Hepatocyte (in vitro differentiated cells): ENCODE data around the gene ATP6V1D.

Experiments
- CTCF ChIP-seq: fragments of 200-600 bp; sonication (generic); IDR thresholded peaks from 2 replicates; pipeline ENCODE4 v1.5.1; 2016; ENCODE audit warnings: antibody characterized with exemption, mild to moderate bottlenecking; ENCODE audit not compliant: poor library complexity
- EZH2 ChIP-seq: fragments of 200-600 bp; sonication (generic); IDR thresholded peaks from 2 replicates; pipeline ENCODE4 v1.6.1; 2016; ENCODE audit warnings: antibody characterized with exemption, mild to moderate bottlenecking, borderline replicate concordance
- EZH2phosphoT487 ChIP-seq: fragments of 200-600 bp; sonication (generic); IDR thresholded peaks from one replicate; pipeline ENCODE4 v1.6.1; 2018; ENCODE audit warnings: antibody characterized with exemption, mild to moderate bottlenecking, low read depth, moderate library complexity; ENCODE audit not compliant: unreplicated experiment, severe bottlenecking

GRCh38 chr14:67311868-67312267 is 47.7 kb downstream of the ATP6V1D start:
- TF ChIP-seq EZH2 (no peak), CTCF (no peak), EZH2phosphoT487 (no peak)
